Activated CD8-positive, alpha-beta T cell treated with anti-CD3 and anti-CD28 coated beads for 36 hours (primary cell): ENCODE measurements around the gene PAPOLB. TPM values are rescaled to one million over a fixed set of nuclear protein-coding genes. Genes with fewer than 3 reads are reported as not detected.

Experiments used
- ATAC-seq: fragments of 200-7000 bp; cut with Tn5 transposase; one replicate; pipeline ENCODE4 v1.10.0; 2021; ENCODE audit warnings: mild to moderate bottlenecking, moderate library complexity
- CTCF ChIA-PET: fragments of 350-600 bp; sonication (Branson Sonifier 250); formaldehyde crosslinking; loops from one replicate; lab custom pipeline; 2021; ENCODE audit warnings: antibody characterized with exemption; lab: Charles Lee
- POLR2A ChIA-PET: fragments of 350-600 bp; sonication (Branson Sonifier 250); formaldehyde crosslinking; loops from one replicate; lab custom pipeline; 2021; ENCODE audit warnings: antibody characterized with exemption; lab: Charles Lee
- DNase-seq: peaks from one replicate; pipeline ENCODE4 v3.0.0-alpha.2; 2020
- H3K27ac Mint-ChIP-seq: one replicate; pipeline ENCODE4 v1.8.0; 2021; ENCODE audit warnings: mild to moderate bottlenecking, mixed read lengths
- H3K27me3 Mint-ChIP-seq: one replicate; pipeline ENCODE4 v1.8.0; 2021; ENCODE audit warnings: mixed read lengths
- H3K36me3 Mint-ChIP-seq: one replicate; pipeline ENCODE4 v1.8.0; 2021; ENCODE audit warnings: low read depth, mixed read lengths
- H3K4me1 Mint-ChIP-seq: one replicate; pipeline ENCODE4 v1.8.0; 2021; ENCODE audit warnings: low read depth, mixed read lengths
- H3K4me3 Mint-ChIP-seq: one replicate; pipeline ENCODE4 v1.8.0; 2021; ENCODE audit warnings: mild to moderate bottlenecking, moderate library complexity, mixed read lengths
- H3K9me3 Mint-ChIP-seq: one replicate; pipeline ENCODE4 v1.8.0; 2021; ENCODE audit warnings: mixed read lengths
- intact Hi-C: fragments of 100-400 bp; cut with micrococcal nuclease; formaldehyde crosslinking; loops from one replicate; pipeline ENCODE4 v1.10.0; 2022
- total RNA-seq, 2 experiments: library from RNA; stranded (reverse); gene quantifications; one replicate each; pipeline ENCODE4 v1.2.3, GENCODE V29; 2021
- TF ChIP-seq, protein P1 (sequence below): fragments of 200-600 bp; IDR thresholded peaks from one replicate; pipeline ENCODE4 v1.8.0; 2022; ENCODE audit warnings: antibody characterized with exemption, mild to moderate bottlenecking

PAPOLB gene
- total RNA-seq, 2 experiments from 2014 or later: not detected

DNA sequence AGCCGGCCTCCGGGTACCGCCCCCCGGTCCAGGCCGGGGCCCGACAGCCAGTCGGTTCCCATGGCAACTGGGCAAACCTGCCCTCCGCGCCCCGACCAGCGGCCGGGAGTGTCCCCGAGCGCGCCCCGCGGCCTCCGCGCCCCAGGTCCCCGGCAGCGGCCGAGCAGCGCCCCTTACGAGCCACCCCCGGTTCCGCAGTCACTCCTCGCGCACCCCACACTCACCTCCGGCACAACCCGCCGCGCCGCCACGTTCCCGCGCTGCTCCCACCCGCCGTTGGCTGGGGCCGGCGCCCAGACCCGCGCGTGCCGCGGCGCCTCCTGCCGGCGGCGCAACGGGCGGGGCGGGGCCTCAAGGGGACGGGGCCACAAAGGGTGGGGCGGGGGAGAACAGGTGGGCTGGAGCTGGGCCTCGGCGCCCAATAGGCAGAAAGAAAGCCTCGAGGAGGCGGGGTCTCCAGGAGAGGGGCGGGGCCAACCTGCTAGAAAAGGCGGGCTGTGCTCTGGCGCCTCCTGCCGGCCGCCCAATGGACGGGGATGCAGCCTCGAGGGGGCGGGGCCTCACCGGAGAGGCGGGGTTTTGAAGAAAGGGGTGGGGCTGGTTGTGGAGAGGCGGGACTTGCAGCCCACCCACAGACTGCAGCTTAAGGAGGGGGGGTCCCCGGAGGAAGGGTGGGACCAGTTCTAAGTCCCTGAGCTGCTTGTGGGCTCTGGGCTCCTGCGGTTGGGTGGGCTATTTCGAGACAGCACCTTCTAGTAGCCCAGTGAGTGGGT, 21.7 kb upstream of the PAPOLB start, which contains the start of gene RADIL:
RADIL (minus strand) TSS at position 345 of the 773 bp plus-strand sequence. CDS start 5,577 bp downstream, outside the sequence.
- peak; percentile 100 for ATAC-seq
- peak; percentile 97 for DNase-seq
- H3K27ac Mint-ChIP-seq: no peak within 1 kb of the TSS
- peaks cover 17% of the 10 kb centered on the region for H3K27me3 Mint-ChIP-seq
- H3K36me3 Mint-ChIP-seq: no peaks in the 10 kb centered on the region
- TF ChIP-seq, protein P1, sequence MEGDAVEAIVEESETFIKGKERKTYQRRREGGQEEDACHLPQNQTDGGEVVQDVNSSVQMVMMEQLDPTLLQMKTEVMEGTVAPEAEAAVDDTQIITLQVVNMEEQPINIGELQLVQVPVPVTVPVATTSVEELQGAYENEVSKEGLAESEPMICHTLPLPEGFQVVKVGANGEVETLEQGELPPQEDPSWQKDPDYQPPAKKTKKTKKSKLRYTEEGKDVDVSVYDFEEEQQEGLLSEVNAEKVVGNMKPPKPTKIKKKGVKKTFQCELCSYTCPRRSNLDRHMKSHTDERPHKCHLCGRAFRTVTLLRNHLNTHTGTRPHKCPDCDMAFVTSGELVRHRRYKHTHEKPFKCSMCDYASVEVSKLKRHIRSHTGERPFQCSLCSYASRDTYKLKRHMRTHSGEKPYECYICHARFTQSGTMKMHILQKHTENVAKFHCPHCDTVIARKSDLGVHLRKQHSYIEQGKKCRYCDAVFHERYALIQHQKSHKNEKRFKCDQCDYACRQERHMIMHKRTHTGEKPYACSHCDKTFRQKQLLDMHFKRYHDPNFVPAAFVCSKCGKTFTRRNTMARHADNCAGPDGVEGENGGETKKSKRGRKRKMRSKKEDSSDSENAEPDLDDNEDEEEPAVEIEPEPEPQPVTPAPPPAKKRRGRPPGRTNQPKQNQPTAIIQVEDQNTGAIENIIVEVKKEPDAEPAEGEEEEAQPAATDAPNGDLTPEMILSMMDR: peak; percentile 76
- peak within 1 kb of the TSS; percentile 62 for H3K4me3 Mint-ChIP-seq
- CTCF ChIA-PET: interaction anchor here (0.6 to 3.7 kb wide), 31 partner anchors 12 to 202 kb away, joined by 3 to 43 read pairs (median 4); partner anchors contain the start of gene RBAK
- intact Hi-C loops: loop anchor here (10.0 kb wide), 2 partner anchors 89 to 269 kb away; no protein-coding TSS in a partner anchor
- peaks cover 7% of the 10 kb centered on the region for H3K4me1 Mint-ChIP-seq
- POLR2A ChIA-PET: interaction anchor here (0.6 to 1.6 kb wide), 3 partner anchors 87 to 358 kb away, joined by 4 to 5 read pairs (median 4); partner anchors contain the start of gene AP5Z1
- no peaks in the 10 kb centered on the region for H3K9me3 Mint-ChIP-seq

DNA sequence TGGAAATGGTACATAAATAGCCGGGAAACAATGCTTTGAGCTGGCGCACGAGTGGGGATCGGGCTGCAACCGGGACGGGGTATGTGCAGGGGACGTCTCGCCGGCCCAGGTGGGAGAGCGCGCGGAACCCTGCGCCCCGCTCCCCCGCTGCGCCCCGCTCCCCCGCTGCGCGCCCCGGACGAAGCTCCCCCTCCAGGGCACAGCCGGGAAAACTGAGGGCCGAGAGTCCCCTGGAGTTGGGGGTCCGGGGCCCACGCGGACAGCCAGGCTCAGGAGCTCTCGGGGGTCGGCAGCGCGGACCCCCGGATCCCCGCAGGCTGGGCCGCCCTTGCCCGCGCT, 21.2 kb upstream of the PAPOLB start:
- no peak overlapping the region for H3K27ac Mint-ChIP-seq
- CTCF ChIA-PET: interaction anchor here (0.6 to 3.7 kb wide), 32 partner anchors 13 to 290 kb away, joined by 3 to 43 read pairs (median 4); partner anchors contain the start of gene RBAK
- H3K27me3 Mint-ChIP-seq: peaks cover 17% of the 10 kb centered on the region
- H3K4me3 Mint-ChIP-seq: peak overlapping the region; percentile 62
- H3K4me1 Mint-ChIP-seq: peaks cover 7% of the 10 kb centered on the region
- intact Hi-C loops: loop anchor here (10.0 kb wide), 2 partner anchors 88 to 268 kb away; no protein-coding TSS in a partner anchor
- ATAC-seq (no peak), DNase-seq (no peak)
- POLR2A ChIA-PET: interaction anchor here (1.2 to 1.6 kb wide), 2 partner anchors 87 to 108 kb away, joined by 4 to 5 read pairs; partner anchors contain the start of gene AP5Z1
- TF ChIP-seq, protein P1: no peak
- no peaks in the 10 kb centered on the region for H3K9me3 Mint-ChIP-seq
- H3K36me3 Mint-ChIP-seq: no peaks in the 10 kb centered on the region

DNA sequence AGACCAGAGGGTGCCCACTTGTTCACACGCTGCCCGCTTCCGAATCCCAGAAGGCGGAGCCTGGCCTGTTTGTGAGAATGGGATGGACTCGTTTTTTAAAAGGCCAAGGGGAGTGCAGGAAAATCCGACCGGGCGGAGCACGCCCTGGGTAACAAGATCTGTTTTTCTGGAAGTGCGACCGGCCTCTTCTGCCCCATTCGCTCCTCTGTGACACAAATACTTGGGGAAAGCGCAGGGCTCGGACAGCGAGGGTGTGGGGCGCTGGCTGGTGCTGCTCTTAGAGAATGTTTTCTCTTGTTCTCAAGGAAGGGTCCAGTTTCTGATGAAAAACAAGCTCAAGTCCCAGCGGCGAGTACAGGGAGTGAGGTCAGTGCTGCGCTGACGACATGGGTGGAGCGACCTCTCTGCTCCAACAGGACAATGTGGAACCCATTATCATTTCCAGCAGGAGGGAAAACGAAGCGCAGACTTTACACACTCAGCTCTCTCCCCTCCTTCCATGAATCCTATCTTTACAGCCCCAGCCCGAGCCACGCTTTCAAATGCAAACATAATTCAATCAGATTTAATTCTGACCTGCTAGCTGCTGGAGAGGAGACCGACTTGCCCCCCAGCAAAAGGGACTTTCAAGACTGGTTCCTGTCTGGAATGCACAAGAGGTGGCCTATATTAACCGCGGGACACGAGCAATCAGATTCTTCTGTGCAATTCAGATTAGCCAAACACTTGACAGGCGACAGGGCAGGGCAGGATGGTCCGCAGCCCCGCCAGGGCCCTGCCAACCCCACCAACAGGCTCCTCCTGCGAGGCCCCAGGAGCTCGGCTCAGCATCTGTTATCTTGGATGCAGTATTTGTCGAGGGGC, 20.6 kb upstream of the PAPOLB start:
- Mint-ChIP-seq H3K4me1 (peaks cover 7% of the 10 kb centered on the region), H3K9me3 (no peaks in the 10 kb centered on the region), H3K36me3 (no peaks in the 10 kb centered on the region), H3K4me3 (peak overlapping the region; percentile 62), H3K27me3 (peaks cover 18% of the 10 kb centered on the region), H3K27ac (no peak overlapping the region)
- CTCF ChIA-PET: interaction anchor here (0.6 to 3.7 kb wide), 22 partner anchors 14 to 291 kb away, joined by 3 to 43 read pairs (median 6); partner anchors contain the start of gene RBAK
- intact Hi-C loops: loop anchor here (10.0 kb wide), 2 partner anchors 88 to 268 kb away; no protein-coding TSS in a partner anchor
- POLR2A ChIA-PET: interaction anchor here (0.6 to 1.6 kb wide), 3 partner anchors 86 to 373 kb away, joined by 3 to 5 read pairs (median 4); partner anchors contain the start of gene AP5Z1
- ATAC-seq (no peak), DNase-seq (no peak)
- TF ChIP-seq, protein P1: no peak

DNA sequence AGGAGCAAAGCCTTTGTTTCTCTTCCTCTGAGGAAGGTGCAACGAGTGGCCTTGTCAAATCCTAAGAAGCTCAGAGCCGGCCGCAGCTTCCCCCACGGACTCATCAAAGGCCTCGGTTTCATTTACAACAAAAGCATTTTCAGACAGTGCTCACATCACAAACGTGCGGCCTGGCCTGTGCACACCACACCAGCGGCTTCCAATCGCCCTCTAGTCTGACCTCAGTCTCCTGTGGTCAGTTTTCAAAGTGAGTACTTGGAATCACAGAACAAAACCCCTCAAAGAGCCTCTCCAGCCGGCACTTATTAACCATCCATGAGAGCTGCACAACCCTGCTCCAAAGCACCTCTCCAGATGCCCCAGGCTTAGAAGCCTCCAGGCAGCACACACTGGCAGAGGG, 18.4 kb upstream of the PAPOLB start:
- Mint-ChIP-seq H3K4me3 (no peak overlapping the region), H3K9me3 (no peaks in the 10 kb centered on the region), H3K27ac (no peak overlapping the region), H3K36me3 (no peaks in the 10 kb centered on the region), H3K27me3 (peaks cover 18% of the 10 kb centered on the region), H3K4me1 (peaks cover 7% of the 10 kb centered on the region)
- DNase-seq (no peak), ATAC-seq (no peak)
- CTCF ChIA-PET: interaction anchor here (1.1 kb wide), 1 partner anchor 32 kb away, joined by 3 read pairs; no protein-coding TSS in a partner anchor
- intact Hi-C loops: loop anchor here (10.0 kb wide), 2 partner anchors 85 to 265 kb away; no protein-coding TSS in a partner anchor
- TF ChIP-seq, protein P1: no peak
- POLR2A ChIA-PET: interaction anchor here (0.9 kb wide), 1 partner anchor 106 kb away, joined by 3 read pairs; no protein-coding TSS in a partner anchor
